T-helper 1 cell treated with Interleukin-12 subunit alpha and Interleukin-12 subunit beta and Interleukin-4 antibody, amounts not matched to agents 30 ng/mL and 1 ng/mL, for 36 hours (primary cell): ENCODE measurements around the gene TFF3. TPM values are rescaled to one million over a fixed set of nuclear protein-coding genes. Genes with fewer than 3 reads are reported as not detected.

ENCODE experiments used
- intact Hi-C: fragments of 100-400 bp; cut with micrococcal nuclease; formaldehyde crosslinking; loops from one replicate; pipeline ENCODE4 v1.15.1; 2024
- total RNA-seq: library from RNA; stranded (reverse); gene quantifications from 2 replicates; pipeline ENCODE4 v1.2.3, GENCODE V29; 2022

Gene TFF3
- total RNA-seq, 1 donor from 2014 or later = not detected

- intact Hi-C loops = no loop called here
These were observed 32.6 kb upstream of the TFF3 start for GRCh38 chr21:42347601-42348327.

- intact Hi-C loops = no loop called here
These were observed 31.8 kb upstream of the TFF3 start for GRCh38 chr21:42346866-42347600.

GRCh38 chr21:42346441-42346840 lies 31.2 kb upstream of the TFF3 start:
- intact Hi-C loops = no loop called here

GRCh38 chr21:42344631-42345030 lies 29.4 kb upstream of the TFF3 start:
- intact Hi-C loops = no loop called here

GRCh38 chr21:42343963-42344510 lies 28.8 kb upstream of the TFF3 start:
- intact Hi-C loops = no loop called here

GRCh38 chr21:42343556-42343955 lies 28.3 kb upstream of the TFF3 start:
- intact Hi-C loops = no loop called here

GRCh38 chr21:42343101-42343500 lies 27.9 kb upstream of the TFF3 start:
- intact Hi-C loops = no loop called here

GRCh38 chr21:42341776-42342542 lies 26.8 kb upstream of the TFF3 start:
- intact Hi-C loops = no loop called here

- intact Hi-C loops = no loop called here
These were observed 25.2 kb upstream of the TFF3 start for GRCh38 chr21:42340187-42341050.

- intact Hi-C loops = loop anchor here (1.0 to 2.0 kb wide), 6 partner anchors 21 to 194 kb away; no protein-coding TSS in a partner anchor
These were observed 23.8 kb upstream of the TFF3 start for GRCh38 chr21:42338729-42339715.

GRCh38 chr21:42337830-42338728 lies 22.9 kb upstream of the TFF3 start:
- intact Hi-C loops = loop anchor here (1.0 to 2.0 kb wide), 6 partner anchors 22 to 193 kb away; no protein-coding TSS in a partner anchor

- intact Hi-C loops = no loop called here
These were observed 22.1 kb upstream of the TFF3 start for GRCh38 chr21:42337276-42337675.

- intact Hi-C loops = no loop called here
These were observed 20.8 kb upstream of the TFF3 start for GRCh38 chr21:42336054-42336453.

GRCh38 chr21:42332557-42333317 lies 17.5 kb upstream of the TFF3 start:
- intact Hi-C loops = no loop called here

GRCh38 chr21:42331660-42332059 lies 16.5 kb upstream of the TFF3 start:
- intact Hi-C loops = no loop called here

- intact Hi-C loops = no loop called here
These were observed 15.5 kb upstream of the TFF3 start for GRCh38 chr21:42330380-42331371.
